HG03521 (cell line): Measurements from ENCODE around the gene REXO1.

ENCODE experiments used
- ATAC-seq: cut with Tn5 transposase; IDR thresholded peaks from one replicate; pipeline ENCODE4 v1.9.1; 2021; ENCODE audit warnings: mild to moderate bottlenecking, moderate library complexity; ENCODE audit not compliant: unreplicated experiment

The REXO1 gene

DNA sequence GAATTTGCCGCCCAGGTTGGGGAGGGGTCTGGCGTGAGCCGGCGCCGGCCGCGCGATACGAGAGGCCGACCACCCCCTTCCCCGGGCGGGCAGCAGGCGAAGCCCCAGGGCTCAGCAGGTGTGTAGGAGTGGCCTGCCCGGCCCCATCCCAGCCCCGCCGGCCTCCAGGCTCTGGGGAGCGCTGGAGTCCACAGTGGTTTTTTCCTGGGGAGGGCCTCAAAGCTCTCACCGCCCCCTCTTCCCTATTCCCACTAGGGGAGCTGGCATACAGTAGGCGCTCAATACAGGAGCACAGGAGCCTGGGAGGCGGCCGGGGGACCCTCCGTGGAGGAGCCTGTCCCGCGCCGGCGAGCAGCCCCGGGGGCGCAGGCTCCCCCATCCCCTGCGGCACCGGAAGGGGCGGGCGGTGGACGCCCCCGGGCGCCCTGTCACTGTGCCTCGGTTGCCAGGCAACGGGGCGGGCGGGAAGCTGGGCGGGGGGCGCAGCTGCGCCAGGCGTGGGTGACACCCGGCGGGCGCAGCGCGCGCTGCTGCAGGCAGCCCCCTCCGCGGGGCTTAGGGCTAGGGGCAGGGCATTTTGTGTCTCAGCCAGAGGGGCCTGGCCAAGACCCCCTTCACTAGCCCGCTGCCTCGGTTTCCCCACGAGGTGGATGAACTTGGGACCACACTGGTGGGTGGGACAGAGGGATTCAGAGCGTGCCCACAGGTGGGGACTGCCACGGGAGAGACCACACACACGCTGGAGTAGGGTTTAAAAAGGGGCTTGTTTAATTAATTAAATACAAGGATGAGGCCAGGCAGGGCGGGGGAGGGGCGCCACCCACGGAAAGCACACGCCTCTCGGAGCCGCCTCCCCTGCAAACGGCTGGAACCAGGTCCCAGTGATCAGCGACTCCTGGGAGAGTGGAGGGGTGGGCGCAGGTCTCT lies 3.6 kb upstream of the REXO1 start:
- ATAC-seq, result no peak

DNA sequence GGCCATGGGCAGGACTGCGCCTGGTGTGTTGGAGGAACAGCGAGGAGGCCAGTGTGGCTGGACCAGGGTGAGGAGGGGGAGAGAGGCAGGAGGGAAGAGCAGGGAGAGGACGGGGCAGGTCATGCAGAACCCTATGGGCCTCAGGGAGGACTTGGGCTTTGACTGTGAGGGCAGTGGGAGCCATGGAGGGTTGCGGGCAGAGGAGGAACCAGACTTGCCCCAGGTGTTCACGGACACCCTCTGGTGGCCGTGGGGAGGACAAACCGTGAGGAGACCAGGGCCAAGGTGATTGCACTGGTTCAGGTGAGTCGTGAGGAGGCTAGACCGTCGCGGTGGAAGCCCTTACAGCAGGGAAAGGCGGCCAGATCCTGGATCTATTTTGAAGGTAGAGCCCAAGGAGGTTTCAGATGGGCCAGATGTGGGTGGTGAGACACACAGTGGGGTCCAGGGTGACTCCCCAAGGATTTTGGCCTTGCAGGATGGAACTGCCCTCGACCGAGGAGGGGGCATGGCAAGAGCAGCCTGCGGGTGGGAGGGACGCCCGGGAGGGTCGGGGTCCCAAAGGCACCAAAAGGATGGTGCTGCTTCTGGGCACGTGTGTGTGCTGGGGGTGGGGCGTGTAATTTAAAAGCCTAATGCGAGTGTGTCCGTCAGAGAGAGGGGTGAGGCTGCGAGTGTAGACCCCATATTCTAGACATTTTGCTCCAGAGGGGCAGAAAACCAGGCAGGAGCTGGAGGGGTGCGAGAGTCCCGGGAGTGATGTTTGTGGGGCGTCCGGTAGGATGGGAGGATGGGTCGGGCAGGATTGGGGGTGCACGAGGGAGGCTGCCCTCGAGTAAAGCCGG lies 2.7 kb upstream of the REXO1 start:
- no peak for ATAC-seq

DNA sequence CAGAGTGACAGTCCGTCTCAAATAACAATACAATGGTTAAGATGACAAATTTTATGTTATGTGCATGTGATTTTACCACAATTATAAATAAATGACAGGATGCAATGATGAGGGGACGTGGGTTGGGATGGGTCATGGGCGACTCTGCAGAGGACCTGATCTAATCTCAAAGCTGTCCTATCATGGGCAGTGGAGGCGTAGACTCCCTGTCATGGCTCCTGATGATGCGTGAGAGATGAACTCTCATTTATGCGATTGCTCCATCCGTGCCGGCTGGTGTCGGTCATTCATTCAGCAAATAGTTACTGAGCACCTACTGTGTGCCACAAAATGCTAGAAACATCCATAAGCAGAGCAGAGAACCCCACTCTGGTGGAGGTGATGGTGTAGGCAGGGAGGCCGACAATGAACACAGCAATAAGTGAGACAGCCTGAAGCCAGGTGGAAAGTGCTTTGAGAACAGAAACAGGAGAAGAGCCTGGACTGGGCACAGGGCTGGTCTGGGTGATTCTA lies 1.7 kb upstream of the REXO1 start:
- ATAC-seq, result no peak

DNA sequence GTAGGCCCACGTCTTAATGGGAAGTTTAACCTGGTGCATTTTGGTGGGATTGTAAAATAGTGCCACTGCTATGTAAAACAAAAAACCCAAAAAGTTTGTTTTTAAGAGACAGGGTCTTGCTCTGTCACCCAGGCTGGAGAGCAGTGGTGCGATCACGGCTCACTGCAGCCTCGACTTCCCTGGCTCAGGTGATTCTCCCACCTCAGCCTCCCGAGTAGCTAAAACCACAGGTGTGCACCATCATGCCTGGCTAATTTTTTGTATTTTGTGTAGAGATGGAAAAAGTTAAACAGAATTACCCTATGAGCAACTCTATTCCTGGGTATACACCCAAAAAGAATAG lies 820 bp upstream of the REXO1 start:
- ATAC-seq, result no peak

DNA sequence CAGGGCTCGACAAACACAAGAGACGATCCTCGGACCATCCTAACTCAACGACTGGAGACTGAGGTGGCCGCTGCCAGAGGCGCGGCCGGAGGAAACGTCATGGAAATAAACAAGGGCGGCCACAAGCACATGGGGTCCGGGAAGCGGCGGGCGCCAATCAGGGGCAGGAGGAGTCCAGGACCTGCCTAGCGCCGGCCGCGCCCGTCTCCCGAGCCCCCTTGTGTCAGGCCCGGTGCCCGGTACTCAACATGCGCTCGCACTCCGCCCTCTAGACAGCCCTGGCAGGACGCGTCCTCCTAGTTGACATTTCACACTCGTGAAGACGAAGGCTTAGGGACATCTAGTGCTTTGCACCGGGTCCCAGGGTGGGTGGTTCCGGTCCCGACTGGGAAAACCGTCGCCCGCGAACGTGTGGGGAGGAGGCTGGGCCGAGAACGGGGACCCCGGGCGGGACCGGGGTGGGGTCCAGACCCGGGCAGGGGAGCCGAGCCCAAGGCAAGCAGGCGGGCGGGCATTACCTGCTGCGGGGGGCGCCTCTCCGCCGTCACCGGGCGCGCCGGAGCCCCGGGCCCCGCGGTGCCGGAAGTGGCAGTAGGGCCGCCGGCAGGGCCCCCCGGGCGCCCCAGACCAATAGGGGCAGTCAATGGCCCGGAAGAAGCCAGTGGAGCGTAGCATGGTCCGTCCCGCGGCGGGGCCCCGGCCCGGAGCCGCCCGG lies 442 bp downstream of the REXO1 start:
- no peak for ATAC-seq

DNA sequence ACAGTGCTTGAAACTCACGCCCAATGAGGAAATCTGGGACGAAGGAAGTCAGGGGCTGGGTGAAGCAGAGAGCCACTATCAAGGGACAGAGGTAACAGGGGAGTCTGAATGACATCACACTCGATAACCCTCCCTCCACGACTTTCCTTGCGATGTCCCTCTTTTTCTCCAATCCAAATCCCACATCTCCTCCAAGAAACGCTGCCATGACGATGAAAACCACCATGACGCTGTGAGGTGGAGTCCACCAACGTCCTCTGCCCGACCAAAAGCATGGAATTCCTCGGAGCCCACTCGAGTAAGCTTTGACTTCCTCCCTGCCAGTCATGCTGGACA lies 967 bp downstream of the REXO1 start:
- no peak for ATAC-seq

DNA sequence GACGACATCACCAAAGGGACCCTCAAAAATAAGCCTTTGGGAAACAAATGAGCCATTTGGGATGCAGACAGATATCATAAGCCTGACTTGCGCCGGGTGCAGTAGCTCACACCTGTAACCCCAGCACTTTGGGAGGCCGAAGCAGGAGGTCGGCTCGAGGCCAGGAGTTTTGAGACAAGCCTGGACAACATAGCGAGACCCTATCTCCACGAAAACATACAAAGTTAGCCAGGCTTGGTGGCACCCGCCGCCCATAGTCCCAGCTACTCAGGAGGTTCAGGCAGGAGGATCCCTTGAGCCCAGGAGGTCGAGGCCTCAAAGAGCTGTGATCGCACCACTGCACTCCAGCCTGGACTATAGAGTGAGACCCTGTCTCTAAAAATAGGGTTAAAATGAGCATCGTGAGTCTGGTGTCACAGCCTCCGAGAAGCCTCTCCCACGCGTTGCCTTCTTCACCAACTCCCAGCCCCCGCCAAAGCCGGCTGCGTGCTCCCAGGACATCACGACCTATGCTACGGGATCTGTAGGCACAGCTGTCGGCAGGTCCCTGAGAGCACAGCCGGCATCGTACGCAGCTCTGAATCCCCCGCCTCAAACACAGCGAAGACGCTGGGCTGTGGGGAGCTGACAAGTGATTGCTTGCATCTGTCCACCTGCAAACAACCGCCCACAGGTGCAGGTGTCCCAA lies 1.6 kb downstream of the REXO1 start:
- no peak for ATAC-seq

DNA sequence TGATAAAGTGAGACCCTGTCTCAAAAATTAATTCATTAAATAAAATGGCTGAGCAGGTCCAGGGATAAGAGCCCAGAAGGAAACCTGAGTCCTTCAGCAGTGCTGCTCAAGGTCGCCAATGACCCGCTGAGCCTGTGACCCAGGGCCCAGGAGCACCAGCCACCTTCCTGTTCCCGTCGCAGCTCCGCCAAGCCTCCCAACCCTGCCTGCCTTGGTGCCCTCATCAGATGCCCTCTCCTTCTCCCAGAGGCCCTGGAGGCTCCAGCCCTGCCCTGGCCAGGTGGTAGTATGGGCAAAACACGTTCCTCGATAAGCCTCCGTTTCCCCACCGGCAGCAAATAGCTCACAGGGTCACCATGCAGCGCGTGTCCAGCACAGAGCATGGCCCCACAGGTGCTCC lies 2.6 kb downstream of the REXO1 start:
- no peak for ATAC-seq

DNA sequence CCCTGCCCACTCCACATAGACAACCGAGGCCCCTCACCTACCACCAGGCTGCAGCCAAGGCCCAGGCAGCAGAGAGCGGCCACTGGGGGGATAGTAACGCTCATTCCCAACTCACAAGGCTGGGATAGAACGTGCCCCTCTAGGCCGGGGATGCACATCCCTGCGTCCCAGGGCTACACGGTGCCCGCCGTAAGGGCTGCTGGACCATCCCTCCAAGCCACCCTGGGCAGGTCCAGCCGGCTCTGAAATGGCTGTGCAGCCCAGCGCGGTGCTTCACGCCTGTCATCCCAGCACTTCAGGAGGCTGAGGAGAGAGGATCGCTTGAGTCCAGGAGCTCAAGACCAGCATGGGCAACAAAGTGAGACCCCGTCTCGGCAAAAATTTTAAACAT lies 3.2 kb downstream of the REXO1 start:
- ATAC-seq, result no peak

DNA sequence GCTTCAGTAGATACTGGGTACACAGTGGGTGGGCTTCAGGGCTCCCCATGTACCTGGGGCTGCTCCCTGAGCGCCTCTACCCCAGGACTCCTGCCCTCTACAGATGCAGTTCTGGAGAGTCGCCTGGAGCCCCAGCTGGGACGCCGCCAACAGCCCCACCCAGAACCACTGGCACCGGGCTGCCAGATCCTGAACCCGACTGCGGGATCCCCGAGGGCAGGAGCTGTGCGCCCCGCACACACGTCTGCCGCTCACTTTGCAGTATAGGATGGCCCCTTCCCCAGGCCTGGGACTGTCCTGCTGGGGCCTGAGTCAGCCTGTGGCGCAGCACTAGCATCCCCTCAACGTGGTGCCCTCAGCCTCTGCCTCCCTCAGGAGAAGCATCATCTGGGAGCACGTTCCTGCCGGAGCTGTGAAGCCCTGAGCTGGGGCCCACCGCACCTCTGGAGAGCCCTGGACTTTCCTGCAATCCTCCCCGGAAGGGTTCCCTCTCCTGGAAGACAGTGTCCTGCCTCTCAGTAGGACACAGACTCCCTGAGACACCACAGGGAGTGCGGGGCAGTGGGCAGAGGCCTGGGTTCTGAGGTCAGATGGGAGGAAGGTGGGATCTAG lies 3.7 kb downstream of the REXO1 start:
- no peak for ATAC-seq

DNA sequence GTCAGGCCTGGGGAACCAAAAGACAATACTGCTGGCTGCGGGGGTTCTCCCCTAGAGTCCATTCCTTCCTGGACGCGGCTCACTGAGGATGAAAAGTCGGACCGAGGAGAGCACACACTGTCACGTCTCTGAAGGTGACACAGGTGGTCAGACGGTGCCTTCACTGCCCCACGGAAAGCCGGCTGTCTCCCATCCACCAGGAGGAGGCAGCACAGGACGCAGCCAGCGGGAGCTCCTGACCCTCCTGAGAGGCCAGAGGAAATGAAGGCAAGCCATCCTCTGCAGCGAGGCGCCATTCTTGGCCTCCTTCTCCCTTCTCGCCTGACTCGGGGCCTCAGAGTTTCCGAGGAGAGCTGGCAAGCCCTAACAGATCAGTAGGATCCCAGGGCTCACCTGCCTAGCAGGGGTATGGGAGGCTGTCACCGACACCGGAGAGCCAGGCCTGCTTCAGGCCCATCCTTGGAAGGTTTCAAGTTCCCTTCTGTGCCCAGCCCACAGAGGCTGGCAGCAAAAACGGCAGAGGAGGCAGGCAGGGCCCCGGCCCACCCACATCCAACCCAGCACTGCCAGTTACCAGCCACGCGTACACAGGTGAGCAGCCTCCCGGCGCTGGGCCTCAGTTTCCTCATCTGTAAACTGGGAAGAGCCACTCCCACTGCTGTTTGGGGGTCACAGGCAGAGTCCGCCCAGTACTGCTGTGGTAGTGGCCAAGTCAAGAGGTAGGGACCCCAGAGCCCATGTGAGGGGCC lies 4.5 kb downstream of the REXO1 start:
- ATAC-seq, result no peak

DNA sequence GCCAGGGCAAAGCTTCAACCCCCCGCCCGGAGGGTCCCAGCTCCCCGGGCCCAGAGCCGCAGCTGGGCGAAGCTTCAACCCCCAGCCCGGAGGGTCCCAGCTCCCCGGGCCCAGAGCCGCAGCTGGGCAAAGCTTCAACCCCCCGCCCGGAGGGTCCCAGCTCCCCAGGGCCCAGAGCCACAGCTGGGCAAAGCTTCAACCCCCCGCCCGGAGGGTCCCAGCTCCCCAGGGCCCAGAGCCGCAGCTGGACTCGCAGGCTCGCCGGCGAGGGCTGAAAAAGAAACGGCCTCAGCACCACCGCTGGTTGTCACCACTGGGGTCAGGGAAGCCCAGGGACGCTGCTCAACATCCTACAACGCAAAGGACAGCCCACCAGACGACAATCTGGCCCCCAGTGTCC lies 5.2 kb downstream of the REXO1 start:
- ATAC-seq, result no peak

DNA sequence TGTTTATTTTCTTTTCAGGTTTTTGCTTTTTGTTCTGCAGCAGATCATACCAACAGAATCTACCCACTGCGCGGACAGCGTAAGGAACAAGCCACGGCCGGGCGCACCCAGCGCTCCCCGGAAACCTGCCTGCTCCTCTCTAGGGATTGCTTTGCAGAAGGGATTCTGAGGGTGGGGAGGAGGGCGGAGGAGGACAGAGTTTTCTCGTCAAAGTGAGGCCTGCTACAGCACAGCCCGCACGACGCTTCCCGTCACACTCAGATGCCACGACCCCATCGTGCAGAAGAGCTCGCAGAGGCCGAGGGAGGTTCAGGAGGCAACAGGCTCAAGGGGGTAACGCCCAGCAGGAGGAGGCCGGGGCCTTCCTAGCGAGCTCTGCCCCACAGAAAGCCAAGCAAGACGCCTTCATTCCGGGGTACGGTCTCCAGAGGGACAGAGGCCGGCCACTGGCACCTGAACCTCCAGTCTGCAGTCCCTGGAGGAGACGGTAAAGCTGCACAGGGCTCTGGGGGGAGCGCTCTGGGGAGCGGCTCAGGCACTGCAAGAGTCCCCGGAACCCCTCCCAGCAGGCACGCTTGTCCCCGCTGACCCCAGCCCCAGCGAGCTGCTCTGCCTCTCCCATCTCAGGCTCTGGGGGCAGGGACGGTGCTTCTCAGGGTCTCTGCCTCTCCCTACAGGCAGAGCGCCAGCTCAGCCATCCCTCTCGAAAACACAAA lies 6.9 kb downstream of the REXO1 start:
- no peak for ATAC-seq

DNA sequence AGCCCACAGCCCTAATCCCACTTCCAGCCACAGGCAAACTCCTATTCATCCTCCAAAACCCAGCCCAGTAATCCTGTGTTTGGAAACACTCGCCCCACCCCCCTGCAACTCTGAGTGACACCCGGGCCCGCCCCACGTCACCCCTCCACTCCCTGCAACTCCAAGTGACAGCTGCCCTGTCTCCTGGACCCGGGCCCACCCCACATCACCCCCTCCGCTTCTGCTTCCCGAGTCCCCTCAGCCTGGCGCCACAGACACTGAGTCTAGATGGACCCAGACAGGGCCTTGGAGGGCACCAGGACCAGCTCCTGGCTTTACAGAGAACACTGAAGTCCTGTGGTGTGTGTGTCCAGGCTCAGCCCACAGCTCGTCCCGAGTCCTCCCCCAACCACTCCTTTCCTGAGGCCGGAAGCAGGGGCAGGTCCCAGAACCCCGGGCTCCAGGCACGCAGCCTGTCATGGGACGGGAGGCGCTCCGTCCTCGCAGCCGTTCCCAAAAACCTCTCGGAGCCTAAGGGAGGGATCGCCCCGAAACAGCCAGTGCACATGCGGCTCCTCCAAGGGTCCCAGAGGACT lies 7.7 kb downstream of the REXO1 start:
- no peak for ATAC-seq

DNA sequence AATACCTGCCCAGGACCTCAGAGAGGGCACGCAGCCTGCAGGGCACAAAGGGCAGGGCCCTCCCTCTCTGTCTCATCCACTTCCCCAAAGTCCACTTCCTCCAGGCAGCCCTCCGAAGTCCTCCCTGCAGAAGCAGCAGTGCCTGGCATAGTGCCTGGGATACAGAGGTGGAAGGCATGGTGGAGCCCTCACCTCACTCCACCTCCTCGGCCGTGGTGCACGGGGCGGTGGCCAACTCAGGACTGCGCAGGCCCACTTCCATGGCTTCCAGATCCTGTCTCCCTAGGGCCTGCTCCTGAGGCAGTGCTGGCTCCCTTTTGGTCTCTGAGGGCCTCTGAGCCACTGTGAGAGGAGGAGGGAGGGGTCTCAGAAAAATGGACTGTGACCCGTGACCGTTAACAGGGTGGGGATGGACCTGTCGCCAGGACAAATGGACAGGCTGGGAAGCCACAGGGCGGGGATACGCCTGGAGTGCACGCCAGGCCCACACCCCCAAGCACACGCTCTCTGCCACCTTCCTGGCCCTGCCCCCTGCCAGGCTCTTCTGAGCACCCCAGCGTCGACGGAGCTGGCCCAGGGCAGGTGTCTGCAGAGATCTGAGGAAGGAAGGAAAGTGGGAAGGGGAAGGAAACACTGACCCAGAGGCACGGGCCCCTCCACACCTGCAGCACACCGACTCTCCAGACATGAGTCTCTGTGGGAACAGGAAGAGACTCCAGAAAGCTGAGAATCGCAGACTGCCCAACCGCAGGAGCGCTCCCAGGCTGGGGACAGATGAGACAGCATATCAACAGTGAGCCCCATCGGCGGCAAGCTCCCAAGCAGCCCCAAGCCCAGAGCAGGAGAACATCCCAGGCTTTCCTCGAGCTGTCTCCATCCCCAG lies 8.4 kb downstream of the REXO1 start:
- no peak for ATAC-seq

DNA sequence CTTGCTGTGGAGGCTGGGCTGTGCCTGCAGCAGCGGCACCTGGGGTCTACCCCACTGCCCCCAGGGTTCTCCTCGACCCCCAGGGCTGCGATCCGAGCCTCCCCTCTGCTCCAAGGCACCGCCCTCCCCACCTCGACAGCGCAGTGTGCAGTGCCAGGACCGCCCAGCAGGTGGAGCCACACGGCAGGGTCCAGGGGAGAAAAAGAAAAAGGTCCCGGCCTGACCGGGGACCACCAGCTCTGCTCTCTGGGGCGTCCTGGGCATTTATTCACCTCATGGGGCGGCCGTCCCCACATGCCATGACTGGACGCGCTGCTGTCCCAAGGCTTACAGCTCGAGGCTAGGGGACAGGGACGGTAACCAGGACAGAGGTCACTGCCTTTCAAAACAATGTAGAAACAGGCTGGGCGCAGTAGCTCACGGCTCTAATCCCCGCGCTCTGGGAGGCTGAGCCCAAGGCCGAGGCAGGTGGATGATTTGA lies 10.6 kb downstream of the REXO1 start:
- ATAC-seq, result no peak

DNA sequence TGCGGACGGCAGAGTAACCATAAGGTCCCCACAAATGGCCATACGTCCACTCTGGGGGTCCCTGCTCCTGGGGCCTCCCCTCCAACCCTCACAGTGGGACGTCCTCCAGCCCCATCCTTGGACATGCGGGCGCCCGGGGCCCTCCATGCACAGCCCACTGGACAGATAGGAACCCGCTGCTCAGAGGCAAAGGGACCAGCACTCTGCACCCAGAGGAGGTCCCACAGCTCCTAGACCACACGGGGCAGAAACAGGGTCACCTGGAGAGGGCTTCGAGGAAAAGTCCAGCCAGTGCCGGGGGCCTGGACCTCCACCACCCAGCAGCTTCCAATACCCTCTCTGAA lies 11.1 kb downstream of the REXO1 start:
- no peak for ATAC-seq
